Choroid plexus epithelial cell (primary cell): Measurements from ENCODE around the gene FOXP1.
A peak's percentile ranks its signal among the peaks of the same experiment; 100 is the strongest.
"Not testable (repeated sequence)": the region's sequence is repeated elsewhere in the genome, so short reads cannot be mapped to it uniquely, and the experiment has no call there.

Source experiments
- DNase-seq: peaks from one replicate; pipeline ENCODE4 v3.0.0-alpha.2; 2010; ENCODE audit warnings: low read depth
- H3K4me3 ChIP-seq: 2 replicates; pipeline ENCODE4 v1.5.1; 2011; ENCODE audit warnings: low read depth, mild to moderate bottlenecking, control low read depth, low read length, moderate library complexity
- TF ChIP-seq, protein P1 (sequence below): conservative IDR thresholded peaks from 2 replicates; pipeline ENCODE4 v1.5.1; 2011; ENCODE audit warnings: low read depth, mild to moderate bottlenecking, control low read depth, inconsistent platforms, low read length, moderate library complexity

Gene FOXP1

DNA sequence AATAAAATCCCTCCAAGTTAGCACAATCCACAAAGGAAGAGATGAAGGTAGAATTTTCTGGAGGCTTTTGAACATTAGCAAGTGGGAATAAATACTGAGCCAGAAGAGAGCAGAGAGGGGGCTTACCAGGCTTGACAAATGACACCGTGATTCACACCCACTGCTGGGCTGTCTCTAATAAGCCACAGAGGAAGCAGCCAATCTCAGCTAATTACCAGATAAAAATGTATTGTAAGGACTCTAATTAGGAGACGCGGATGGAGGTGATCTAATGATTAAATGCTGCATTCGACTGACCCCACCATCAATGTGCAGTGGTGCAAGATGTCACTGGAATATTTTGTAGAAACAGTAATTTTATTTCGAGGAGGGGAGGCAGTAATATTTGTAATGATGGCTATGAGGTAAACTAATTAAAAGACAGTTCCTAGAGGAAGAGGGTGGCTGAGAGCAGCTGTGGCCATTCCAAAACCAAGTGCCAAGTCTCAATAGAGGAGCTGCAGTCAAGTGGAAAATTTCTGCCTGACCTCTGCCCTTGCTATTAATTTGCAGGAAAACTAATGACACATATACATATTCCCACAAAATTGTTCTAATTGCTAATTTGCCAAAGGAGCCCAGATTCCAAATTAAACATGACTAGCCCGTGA is 602.2 kb downstream of the FOXP1 start:
- no peak for DNase-seq
- TF ChIP-seq, protein P1, sequence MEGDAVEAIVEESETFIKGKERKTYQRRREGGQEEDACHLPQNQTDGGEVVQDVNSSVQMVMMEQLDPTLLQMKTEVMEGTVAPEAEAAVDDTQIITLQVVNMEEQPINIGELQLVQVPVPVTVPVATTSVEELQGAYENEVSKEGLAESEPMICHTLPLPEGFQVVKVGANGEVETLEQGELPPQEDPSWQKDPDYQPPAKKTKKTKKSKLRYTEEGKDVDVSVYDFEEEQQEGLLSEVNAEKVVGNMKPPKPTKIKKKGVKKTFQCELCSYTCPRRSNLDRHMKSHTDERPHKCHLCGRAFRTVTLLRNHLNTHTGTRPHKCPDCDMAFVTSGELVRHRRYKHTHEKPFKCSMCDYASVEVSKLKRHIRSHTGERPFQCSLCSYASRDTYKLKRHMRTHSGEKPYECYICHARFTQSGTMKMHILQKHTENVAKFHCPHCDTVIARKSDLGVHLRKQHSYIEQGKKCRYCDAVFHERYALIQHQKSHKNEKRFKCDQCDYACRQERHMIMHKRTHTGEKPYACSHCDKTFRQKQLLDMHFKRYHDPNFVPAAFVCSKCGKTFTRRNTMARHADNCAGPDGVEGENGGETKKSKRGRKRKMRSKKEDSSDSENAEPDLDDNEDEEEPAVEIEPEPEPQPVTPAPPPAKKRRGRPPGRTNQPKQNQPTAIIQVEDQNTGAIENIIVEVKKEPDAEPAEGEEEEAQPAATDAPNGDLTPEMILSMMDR, result no peak
- H3K4me3 ChIP-seq, result no peak overlapping the region

DNA sequence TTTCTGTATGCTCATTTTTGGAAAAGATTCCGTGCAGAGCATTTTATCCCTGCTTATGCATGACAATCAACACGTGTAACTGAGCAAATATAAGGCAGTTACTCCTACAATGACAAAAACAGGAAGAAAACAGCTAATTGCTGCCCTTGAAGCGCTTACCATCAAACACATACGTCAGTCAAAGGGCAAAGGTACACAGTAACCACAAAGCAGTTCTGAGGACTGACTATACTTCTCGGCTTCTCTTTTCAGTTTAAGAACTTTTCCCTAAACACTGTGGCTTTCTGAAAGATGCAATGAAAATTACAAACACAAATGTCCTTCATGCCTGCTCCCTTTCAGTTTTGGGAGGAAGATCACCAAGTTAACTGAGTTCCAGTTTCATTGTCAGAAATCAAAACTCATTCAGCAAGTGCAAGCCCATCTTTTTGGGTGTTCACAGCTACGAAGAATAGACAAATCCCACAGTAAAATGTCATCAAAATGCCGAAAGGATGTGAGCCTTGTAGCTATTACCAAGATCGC is 602.8 kb downstream of the FOXP1 start:
- H3K4me3 ChIP-seq, result no peak overlapping the region
- peak; percentile 71 for DNase-seq
- TF ChIP-seq, protein P1, result no peak

DNA sequence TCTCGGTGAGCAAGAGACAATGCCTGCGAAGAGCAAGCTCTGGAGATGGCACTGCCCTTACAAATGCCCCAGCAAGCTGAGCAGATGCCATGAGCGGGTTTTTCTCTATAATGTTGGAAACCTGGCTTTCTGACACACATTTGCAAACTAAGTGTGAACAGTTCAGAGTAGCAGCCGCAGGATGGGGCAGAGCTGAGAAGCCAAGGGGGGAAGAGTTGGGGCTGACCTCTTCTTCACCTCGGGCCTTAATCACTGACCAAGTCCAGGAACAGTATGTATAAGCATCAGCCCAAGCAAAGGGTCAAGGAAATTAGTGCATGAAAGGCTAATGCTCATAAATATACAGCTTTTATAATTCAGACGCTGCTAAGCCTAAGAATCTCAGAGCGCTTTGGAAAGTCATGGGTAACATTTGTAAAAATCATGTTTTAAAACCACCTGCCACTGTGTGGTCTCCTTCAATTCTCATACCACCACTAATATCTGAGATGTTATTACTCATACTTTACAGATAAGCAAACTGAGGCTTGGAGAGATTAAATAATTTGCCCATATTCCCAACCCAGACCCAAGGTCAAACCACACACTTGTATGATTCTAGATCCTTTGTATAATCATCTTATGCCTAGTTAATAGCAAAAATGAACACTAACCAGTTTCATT is 603.4 kb downstream of the FOXP1 start:
- TF ChIP-seq, protein P1, result no peak
- no peak for DNase-seq

DNA sequence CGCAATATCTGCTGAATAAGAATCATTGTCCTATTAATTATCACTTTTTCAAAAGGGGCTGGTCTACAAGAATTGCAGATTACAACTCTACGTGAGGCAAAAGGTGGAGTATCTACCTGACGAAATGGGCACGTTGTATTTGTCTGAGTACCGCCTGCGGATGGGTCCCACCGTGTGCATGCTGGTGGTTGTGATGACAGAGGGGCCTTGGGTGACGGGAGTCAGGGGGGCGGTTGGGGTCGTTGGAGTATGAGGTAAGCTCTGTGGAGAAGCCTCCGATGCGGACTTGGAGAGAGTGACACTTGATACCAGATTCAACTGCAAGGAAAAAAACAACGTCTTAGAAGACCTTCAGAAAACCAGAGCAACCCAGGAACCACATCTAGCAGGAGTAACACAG is 605.8 kb downstream of the FOXP1 start:
- TF ChIP-seq, protein P1, result no peak
- no peak for DNase-seq
- H3K4me3 ChIP-seq, result no peak overlapping the region

More for the DNA sequence above, 603.4 kb downstream of the FOXP1 start:
- no peak overlapping the region for H3K4me3 ChIP-seq

DNA sequence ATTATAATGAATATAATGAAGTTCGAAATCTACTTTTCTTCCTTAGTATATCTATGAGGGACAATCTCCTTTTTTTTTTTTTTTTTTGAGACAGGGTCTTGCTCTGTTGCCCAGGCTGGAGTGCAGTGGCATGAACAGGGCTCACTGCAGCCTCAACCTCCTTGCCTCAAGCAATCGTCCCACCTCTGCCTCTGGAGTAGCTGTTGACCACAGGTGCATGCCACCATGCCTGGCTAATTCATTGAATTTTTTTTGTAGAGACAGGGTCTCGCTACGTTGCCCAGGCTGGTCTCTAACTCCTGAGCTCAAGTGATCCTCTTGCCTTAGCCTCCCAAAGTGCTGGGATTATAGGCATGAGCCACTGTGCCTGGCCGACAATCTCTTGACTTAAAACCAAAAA is 607.5 kb downstream of the FOXP1 start:
- not testable (repeated sequence) for DNase-seq, H3K4me3 ChIP-seq

DNA sequence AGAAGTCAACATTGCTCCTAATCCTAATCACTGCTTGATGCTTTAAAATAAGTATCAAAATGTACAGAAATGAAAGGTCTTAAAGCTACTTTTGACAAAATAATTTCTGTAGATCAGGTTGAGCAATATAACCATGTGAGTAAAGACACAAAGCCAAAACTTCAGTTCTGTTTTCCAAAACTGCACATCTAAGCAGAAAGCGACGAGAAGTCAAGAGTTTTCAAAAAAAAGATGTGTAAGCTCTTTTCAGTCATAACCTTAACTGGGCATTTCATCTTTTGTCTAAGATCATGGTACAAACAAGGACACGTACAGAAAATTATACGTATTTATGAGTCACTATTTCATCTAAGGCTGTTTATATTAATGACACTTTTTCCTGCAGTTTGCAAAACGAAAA is 608.8 kb downstream of the FOXP1 start:
- H3K4me3 ChIP-seq, result no peak overlapping the region
- TF ChIP-seq, protein P1, result no peak
- peak; percentile 40 for DNase-seq

DNA sequence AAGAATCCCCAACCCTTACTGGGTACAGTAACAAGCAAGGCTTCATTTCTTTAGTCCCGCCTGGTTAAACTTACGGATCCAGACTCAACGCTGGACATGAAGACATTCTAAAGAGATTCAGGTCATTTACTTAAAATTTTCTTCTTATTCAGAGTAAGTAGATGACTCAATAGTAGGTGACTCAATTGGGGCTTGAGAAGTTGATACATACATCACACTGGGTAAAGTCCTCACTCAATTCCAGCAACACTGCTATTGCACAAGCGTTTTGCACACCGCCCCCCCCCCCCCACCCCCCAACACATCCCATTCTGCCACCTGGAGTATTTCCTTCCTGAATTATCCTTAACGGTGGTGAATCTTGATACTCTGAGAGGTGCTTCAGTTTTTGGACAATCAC is 610.0 kb downstream of the FOXP1 start:
- TF ChIP-seq, protein P1, result no peak
- peak; percentile 67 for DNase-seq
- no peak overlapping the region for H3K4me3 ChIP-seq
